GM06990 (cell line): ENCODE results near the gene DCDC2C.
A peak's percentile ranks its signal among the peaks of the same experiment; 100 is the strongest.

Experiments
- DNase-seq: peaks from one replicate; pipeline ENCODE4 v3.0.0-alpha.2; 2011; ENCODE audit not compliant: insufficient read length; ENCODE audit errors: extremely low read depth
- H3K27me3 ChIP-seq: replicated peaks from 2 replicates; pipeline ENCODE4 v1.6.0; 2011; ENCODE audit warnings: low read length; ENCODE audit not compliant: control insufficient read depth, insufficient read depth
- H3K36me3 ChIP-seq: 2 replicates; pipeline ENCODE4 v1.5.1; 2011; ENCODE audit warnings: low read length; ENCODE audit not compliant: control insufficient read depth, insufficient read depth
- H3K4me3 ChIP-seq: replicated peaks from 2 replicates; pipeline ENCODE4 v1.5.1; 2011; ENCODE audit warnings: low read depth, mild to moderate bottlenecking, control low read depth, low read length
- TF ChIP-seq, protein P1 (sequence below): IDR thresholded peaks from 2 replicates; pipeline ENCODE4 v1.5.1; 2011; ENCODE audit warnings: low read length, control low read depth, mild to moderate bottlenecking, inconsistent platforms; ENCODE audit not compliant: insufficient read depth, poor library complexity, severe bottlenecking

Gene DCDC2C

DNA sequence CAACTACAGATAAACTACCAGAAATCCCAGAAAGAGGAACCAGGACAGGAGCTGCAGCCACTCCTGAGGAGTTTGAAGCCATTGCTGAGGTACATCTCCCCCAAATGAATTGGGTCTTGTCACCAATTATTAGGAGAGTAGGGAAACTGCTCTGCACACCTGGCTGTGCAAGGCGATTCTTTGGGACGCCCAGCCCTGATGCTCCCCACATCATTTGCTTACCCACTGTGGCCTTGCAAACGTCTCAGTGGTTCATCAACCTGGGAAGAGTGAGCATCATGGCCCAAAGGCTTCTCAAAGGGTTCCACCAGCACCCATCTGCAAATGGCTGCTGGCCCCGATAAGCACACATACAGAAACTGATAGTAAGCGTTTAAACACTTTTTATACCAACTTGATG, 21.8 kb upstream of the DCDC2C start:
- Histone ChIP-seq H3K4me3 (no peak overlapping the region), H3K27me3 (no peaks in the 10 kb centered on the region; the same call in none of the 2 replicates), H3K36me3 (no peaks in the 10 kb centered on the region)
- TF ChIP-seq, protein P1, sequence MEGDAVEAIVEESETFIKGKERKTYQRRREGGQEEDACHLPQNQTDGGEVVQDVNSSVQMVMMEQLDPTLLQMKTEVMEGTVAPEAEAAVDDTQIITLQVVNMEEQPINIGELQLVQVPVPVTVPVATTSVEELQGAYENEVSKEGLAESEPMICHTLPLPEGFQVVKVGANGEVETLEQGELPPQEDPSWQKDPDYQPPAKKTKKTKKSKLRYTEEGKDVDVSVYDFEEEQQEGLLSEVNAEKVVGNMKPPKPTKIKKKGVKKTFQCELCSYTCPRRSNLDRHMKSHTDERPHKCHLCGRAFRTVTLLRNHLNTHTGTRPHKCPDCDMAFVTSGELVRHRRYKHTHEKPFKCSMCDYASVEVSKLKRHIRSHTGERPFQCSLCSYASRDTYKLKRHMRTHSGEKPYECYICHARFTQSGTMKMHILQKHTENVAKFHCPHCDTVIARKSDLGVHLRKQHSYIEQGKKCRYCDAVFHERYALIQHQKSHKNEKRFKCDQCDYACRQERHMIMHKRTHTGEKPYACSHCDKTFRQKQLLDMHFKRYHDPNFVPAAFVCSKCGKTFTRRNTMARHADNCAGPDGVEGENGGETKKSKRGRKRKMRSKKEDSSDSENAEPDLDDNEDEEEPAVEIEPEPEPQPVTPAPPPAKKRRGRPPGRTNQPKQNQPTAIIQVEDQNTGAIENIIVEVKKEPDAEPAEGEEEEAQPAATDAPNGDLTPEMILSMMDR = no peak
- no peak for DNase-seq

DNA sequence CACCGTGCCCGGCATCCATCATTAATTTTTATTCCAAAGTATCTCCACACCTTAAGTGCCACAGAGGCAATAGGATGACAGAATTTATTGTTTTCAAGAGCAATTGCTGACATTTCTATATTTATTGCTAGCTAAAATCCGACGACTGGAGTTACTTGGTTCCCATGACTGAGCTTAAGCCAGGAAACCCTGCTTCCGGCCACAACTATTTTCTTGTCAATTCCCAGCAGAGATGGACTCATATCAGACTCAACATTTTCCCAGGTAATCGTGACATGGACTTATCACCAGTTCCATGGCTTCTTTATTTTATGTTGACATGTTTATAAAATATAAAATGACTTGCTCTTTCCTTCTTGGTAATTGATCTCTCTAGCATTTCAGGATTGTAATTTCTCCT, 20.6 kb upstream of the DCDC2C start:
- no peak for DNase-seq
- TF ChIP-seq, protein P1 = no peak
- H3K4me3 ChIP-seq = no peak overlapping the region
- no peaks in the 10 kb centered on the region for H3K36me3 ChIP-seq
- H3K27me3 ChIP-seq = no peaks in the 10 kb centered on the region; the same call in none of the 2 replicates

DNA sequence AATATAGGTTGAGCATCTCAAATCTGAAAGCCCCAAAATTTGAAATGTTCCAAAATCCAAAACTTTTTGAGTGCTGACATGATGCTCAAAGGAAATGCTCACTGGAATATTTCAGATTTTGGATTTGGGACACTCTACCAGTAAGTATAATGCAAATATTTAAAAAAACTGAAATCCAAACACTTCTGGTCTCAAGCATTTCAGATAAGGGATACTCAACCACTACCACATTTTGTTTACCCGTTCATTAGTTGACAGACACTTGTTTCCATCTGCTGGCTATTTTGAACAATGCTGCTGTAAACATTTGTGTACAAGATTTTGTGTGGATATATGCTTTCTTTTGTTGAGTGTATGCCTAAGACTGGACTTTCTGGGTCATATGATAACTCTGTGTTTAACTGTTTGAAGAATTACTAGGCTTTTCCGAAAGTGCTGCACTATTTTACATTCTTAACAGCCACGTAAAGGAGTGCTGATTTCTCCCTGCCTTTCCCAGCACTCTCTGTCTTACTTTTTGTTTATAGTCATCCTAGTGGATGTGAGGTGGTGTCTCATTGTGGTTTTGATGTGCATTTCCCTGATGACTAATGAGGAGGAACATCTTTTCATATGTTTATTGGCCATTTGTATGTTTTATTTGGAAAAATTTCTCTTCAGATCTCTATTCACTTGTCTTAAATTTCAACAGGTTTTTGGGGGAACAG, 19.5 kb upstream of the DCDC2C start:
- Histone ChIP-seq H3K4me3 (no peak overlapping the region), H3K27me3 (no peaks in the 10 kb centered on the region; the same call in none of the 2 replicates), H3K36me3 (no peaks in the 10 kb centered on the region)
- TF ChIP-seq, protein P1 = no peak
- no peak for DNase-seq

DNA sequence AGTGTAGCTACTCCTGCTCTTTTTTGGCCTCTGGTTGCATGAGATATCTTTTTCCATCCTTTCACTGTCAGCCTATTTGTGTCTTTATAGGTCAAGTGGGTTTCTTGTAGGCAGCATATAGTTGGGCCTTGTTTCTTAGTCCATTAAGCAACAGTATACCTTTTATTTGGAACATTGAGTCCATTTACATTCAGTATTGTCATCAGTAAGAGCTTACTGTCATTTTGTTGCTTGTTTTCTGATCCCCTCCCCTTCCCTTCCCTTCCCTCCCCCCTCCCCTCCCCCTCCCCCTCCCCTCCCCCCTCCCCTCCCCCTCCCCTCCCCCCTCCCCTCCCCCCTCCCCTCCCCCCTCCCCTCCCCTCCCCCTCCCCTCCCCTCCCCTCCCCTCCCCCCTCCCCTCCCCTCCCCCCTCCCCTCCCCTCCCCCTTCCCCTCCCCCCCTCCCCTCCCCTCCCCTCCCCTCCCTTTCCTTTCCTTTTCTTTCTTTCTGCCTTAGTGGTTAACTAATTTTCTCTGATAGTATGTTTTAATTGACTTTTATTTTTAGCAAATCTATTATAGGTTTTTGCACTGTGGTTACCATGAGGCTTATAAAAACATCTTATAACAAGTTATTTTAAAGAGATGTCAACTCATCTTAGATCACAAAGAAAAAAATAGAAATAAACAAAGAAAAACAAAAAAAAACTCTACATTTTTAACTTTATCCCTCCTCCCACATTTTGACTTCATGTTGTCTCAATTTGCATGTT, 13.2 kb upstream of the DCDC2C start:
- Histone ChIP-seq H3K4me3 (no peak overlapping the region), H3K27me3 (no peaks in the 10 kb centered on the region)
- no peak for DNase-seq

DNA sequence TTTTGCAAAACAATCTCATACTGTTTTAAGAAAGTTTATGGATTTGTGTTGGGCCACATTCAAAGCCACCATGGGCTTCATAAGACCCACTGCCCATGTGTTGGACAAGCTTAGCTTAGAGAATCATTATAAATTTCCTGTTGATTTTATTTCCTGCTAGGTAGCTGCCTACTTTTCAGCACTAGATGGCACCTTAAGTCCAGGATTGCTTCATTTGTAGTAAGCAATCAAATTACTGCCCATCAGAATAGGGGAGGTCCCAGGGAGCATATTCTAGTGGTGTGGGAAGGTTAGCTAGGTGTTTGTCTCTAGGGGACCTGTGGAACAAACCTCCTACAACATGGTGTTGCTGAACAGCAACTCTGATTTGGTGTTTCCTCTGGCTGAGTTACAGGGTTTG, 11.0 kb upstream of the DCDC2C start:
- H3K4me3 ChIP-seq = no peak overlapping the region
- TF ChIP-seq, protein P1 = peak; percentile 34
- H3K36me3 ChIP-seq = no peaks in the 10 kb centered on the region
- no peak for DNase-seq
- no peaks in the 10 kb centered on the region for H3K27me3 ChIP-seq

More for the DNA sequence above, 13.2 kb upstream of the DCDC2C start:
- TF ChIP-seq, protein P1 = no peak
- no peaks in the 10 kb centered on the region for H3K36me3 ChIP-seq
